Measurements from ENCODE around the gene MATCAP1.

GRCh38 chr16:67202956-67203493 is 19.3 kb upstream of the MATCAP1 start:
- TF ChIP-seq EP300 (IDR thresholded peaks at IDR 0.05; ENCODE audit: borderline replicate concordance), result no peak
- TF ChIP-seq USF1 (IDR thresholded peaks at IDR 0.05), result no peak
- no peak for TF ChIP-seq ZBTB7A (IDR thresholded peaks at IDR 0.05; ENCODE audit: low read depth)
- TF ChIP-seq REST (IDR thresholded peaks at IDR 0.05; ENCODE audit: low read depth), result no peak
- no peak for TF ChIP-seq TEAD4 (IDR thresholded peaks at IDR 0.05)
- no peak for TF ChIP-seq RAD21 (IDR thresholded peaks at IDR 0.05; ENCODE audit: low read depth)
- TF ChIP-seq FOXM1 (IDR thresholded peaks at IDR 0.05; ENCODE audit: borderline replicate concordance, low read depth), result no peak
- TF ChIP-seq TCF12 (IDR thresholded peaks at IDR 0.05; ENCODE audit: low read depth), result no peak

Data from Ishikawa (cell line).